Adrenal gland (tissue), 12 donors: ENCODE measurements around the gene FAM120C. TPM values are rescaled to one million over a fixed set of nuclear protein-coding genes. Genes with fewer than 3 reads are reported as not detected.

Experiments
- DNase-seq, 7 donors: peaks; one replicate each; pipeline ENCODE4 v3.0.0-alpha.2; 2019 to 2020
- H3K27ac ChIP-seq, 5 donors: fragments of 200-600 bp; sonication (generic) in 4 of 5; 1 replicate in 3 of 5; 2 replicates in 2 of 5; pipeline versions ENCODE4 v1.5.1 to v1.8.0; 2016 to 2020; ENCODE audit warnings: mild to moderate bottlenecking in 1 of 5
- H3K27me3 ChIP-seq: fragments of 200-600 bp; 2 replicates; pipeline ENCODE4 v1.8.0; 2021
- H3K36me3 ChIP-seq, 2 donors: fragments of 200-600 bp; replicated peaks in 1 of 2; 1 replicate in 1 of 2; 2 replicates in 1 of 2; pipeline versions ENCODE4 v1.5.1 to v1.8.0; 2018 to 2022
- H3K4me1 ChIP-seq, 2 donors: fragments of 200-600 bp; replicated peaks in 1 of 2; 1 replicate in 1 of 2; 2 replicates in 1 of 2; pipeline versions ENCODE4 v1.5.1 to v1.8.0; 2018 to 2021
- H3K4me3 ChIP-seq, 4 donors: fragments of 200-600 bp; sonication (generic) in 3 of 4; one replicate each; pipeline ENCODE4 v1.5.1; 2016 to 2018
- H3K9me3 ChIP-seq, 3 donors: fragments of 200-600 bp; sonication (generic) in 1 of 3; replicated peaks in 1 of 3; 1 replicate in 2 of 3; 2 replicates in 1 of 3; pipeline versions ENCODE4 v1.5.1 to v1.8.0; 2016 to 2021
- CTCF ChIP-seq, 6 experiments: fragments of 450-650 bp in 4 of 6; fragments of 200-600 bp in 2 of 6; sonication (generic) in 1 of 6; IDR thresholded peaks; 1 replicate in 5 of 6; 2 replicates in 1 of 6; pipeline versions ENCODE4 v1.5.1 to v1.8.0; 2016 to 2021; ENCODE audit warnings: antibody characterized with exemption in 6 of 6, mild to moderate bottlenecking in 2 of 6, moderate library complexity in 1 of 6
- POLR2A ChIP-seq, 2 donors: fragments of 450-650 bp; IDR thresholded peaks; one replicate each; pipeline ENCODE4 v1.6.1; 2017; ENCODE audit warnings: antibody characterized with exemption in 2 of 2, mild to moderate bottlenecking in 2 of 2, moderate library complexity in 1 of 2
- WGBS, 4 donors: extraction: QIAGEN DNeasy Blood & Tissue Kit in 2 of 4; methylation state at CpG; one replicate each; pipeline versions ENCODE4 v1.1.5 to v1.1.7; 2013 to 2017; 5-methylcytosine and 5-hydroxymethylcytosine counted together
- intact Hi-C, 2 donors: fragments of 100-400 bp; cut with DNase I; formaldehyde crosslinking; loops; one replicate each; pipeline versions ENCODE4 v1.14.1 to v1.15.0; 2022 to 2023
- polyA plus RNA-seq, 3 donors: library from polyadenylated mRNA; stranded (reverse); fragments of 200-250 nt in 2 of 3; fragments of 350-450 nt in 1 of 3; fragmentation: Illumina TruSeq in 1 of 3; extraction: RNeasy Lipid Tissue Mini Kit (QIAGEN cat#74804) in 1 of 3; gene quantifications; one replicate each; pipeline ENCODE4 v1.2.3, GENCODE V29; 2013 to 2014
- total RNA-seq, 9 donors: library from RNA; depleted of rRNA in 4 of 9; stranded (reverse); fragments of >200 nt in 4 of 9; fragments of 120-200 nt in 1 of 9; fragmentation: NEBNext Ultra II Directional in 1 of 9; extraction: Animal tissue kit (Norgen Biotek cat#: 25700) in 1 of 9; gene quantifications; one replicate each; pipeline versions ENCODE4 v1.1.0 to v1.2.4, GENCODE V29; 2013 to 2023
- donor health status: healthy with polysubstance abuse.
- donor health status: Bipolar disorder and iron deficiency.
- donor health status: DM: yes; HTN: yes; CAD: no.
- donor health status: DM: no; HTN: no; CAD: no.
- donor health status: DM: no; HTN: no; CAD: no.
- donor health status: DM: yes; HTN: yes; CAD: no.

The FAM120C gene
- total and polyA plus RNA-seq, 12 donors: 6.3 to 18.8 (median 12.3) TPM

GRCh38 chrX:54213603-54214002 is 30.5 kb upstream of the FAM120C start:
- peaks cover under 1% of the 10 kb centered on the region for H3K27me3 ChIP-seq
- intact Hi-C loops: no loop called here
- H3K4me3 ChIP-seq: no peak overlapping the region
- TF ChIP-seq CTCF (IDR thresholded peaks at IDR 0.05) (no peak), POLR2A (IDR thresholded peaks at IDR 0.05) (no peak)
- H3K36me3 ChIP-seq: no peaks in the 10 kb centered on the region
- H3K4me1 ChIP-seq: no peaks in the 10 kb centered on the region
- no peak for DNase-seq
- H3K9me3 ChIP-seq: no peaks in the 10 kb centered on the region
- WGBS, 4 donors: 89 to 97% (median 93%) methylated on average over 3 of the region's 3 CpGs
- H3K27ac ChIP-seq: no peak overlapping the region

- WGBS, 4 donors: 70 to 95% (median 83%) methylated on average over 2 to 3 of the region's 3 CpGs
- Histone ChIP-seq H3K4me3 (no peak overlapping the region), H3K27ac (no peak overlapping the region), H3K36me3 (no peaks in the 10 kb centered on the region), H3K9me3 (no peaks in the 10 kb centered on the region), H3K4me1 (no peaks in the 10 kb centered on the region), H3K27me3 (peaks cover 5% of the 10 kb centered on the region)
- intact Hi-C loops: no loop called here
- no peak for DNase-seq
- TF ChIP-seq POLR2A (IDR thresholded peaks at IDR 0.05) (no peak), CTCF (IDR thresholded peaks at IDR 0.05) (no peak)
These were observed 25.5 kb upstream of the FAM120C start for GRCh38 chrX:54208531-54208930.

- H3K4me1 ChIP-seq: no peaks in the 10 kb centered on the region
- no peaks in the 10 kb centered on the region for H3K9me3 ChIP-seq
- 61 to 89% (median 76%) methylated on average over 6 of the region's 6 CpGs for WGBS, 4 donors
- no peak for TF ChIP-seq POLR2A (IDR thresholded peaks at IDR 0.05)
- TF ChIP-seq CTCF (IDR thresholded peaks at IDR 0.05): no peak
- intact Hi-C loops: no loop called here
- DNase-seq: no peak
- H3K27me3 ChIP-seq: peaks cover 7% of the 10 kb centered on the region
- H3K36me3 ChIP-seq: no peaks in the 10 kb centered on the region
- no peak overlapping the region for H3K27ac ChIP-seq
- no peak overlapping the region for H3K4me3 ChIP-seq
These were observed 15.2 kb upstream of the FAM120C start for GRCh38 chrX:54198262-54198661.

- intact Hi-C loops: no loop called here
- no peak overlapping the region for H3K27ac ChIP-seq
- peaks cover 10% of the 10 kb centered on the region for H3K27me3 ChIP-seq
- no peak overlapping the region for H3K4me3 ChIP-seq
- H3K36me3 ChIP-seq: no peaks in the 10 kb centered on the region
- TF ChIP-seq POLR2A (IDR thresholded peaks at IDR 0.05): no peak
- no peak for DNase-seq
- no peaks in the 10 kb centered on the region for H3K4me1 ChIP-seq
- no peaks in the 10 kb centered on the region for H3K9me3 ChIP-seq
These were observed 12.0 kb upstream of the FAM120C start for GRCh38 chrX:54194982-54195588.

- Histone ChIP-seq H3K27ac (no peak overlapping the region), H3K4me1 (no peaks in the 10 kb centered on the region), H3K4me3 (no peak overlapping the region), H3K9me3 (no peaks in the 10 kb centered on the region), H3K27me3 (peaks cover 3% of the 10 kb centered on the region), H3K36me3 (no peaks in the 10 kb centered on the region)
- intact Hi-C loops: no loop called here
- WGBS, 4 donors: 76 to 84% (median 79%) methylated on average over 4 of the region's 4 CpGs
- no peak for DNase-seq
- TF ChIP-seq POLR2A (IDR thresholded peaks at IDR 0.05): no peak
These were observed 10.2 kb upstream of the FAM120C start for GRCh38 chrX:54193085-54193821.
